ENCODE measurements around the gene SLC38A1. TPM values are rescaled to one million over a fixed set of nuclear protein-coding genes. Genes with fewer than 3 reads are reported as not detected.

SLC38A1 gene
- total RNA-seq, 2 experiments from 2014 or later: 142 TPM

DNA sequence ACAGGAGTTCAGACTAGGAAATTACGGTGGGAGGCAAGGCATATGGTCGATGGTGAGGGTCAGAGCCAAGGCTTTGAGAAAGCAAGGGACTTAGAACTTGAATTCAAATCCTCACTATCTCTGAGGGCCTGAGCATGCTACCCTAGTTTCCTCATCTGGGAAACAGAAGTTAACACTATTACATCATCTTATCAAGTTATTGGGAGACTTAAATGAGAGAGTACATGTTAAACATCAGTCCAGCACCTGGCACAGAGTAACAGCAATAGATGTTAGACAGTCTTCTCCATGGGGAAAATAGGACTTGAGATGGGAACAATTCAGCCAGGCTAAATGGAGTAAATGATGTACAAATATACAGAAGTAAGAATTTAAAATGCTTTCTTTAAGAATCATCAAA, 38.5 kb downstream of the SLC38A1 start:
- ChIA-PET CTCF (interaction anchor here (1.1 kb wide), 1 partner anchor 14 kb away, joined by 4 read pairs; no protein-coding TSS in a partner anchor), POLR2A (interaction anchor here (1.0 to 1.1 kb wide), 2 partner anchors 11 to 15 kb away, joined by 6 to 8 read pairs; no protein-coding TSS in a partner anchor)
- DNase-seq: no peak
- intact Hi-C loops (cut with micrococcal nuclease): no loop called here
- Mint-ChIP-seq H3K4me1 (ENCODE audit: low read depth) (peaks cover 56% of the 10 kb centered on the region), H3K27ac (peak overlapping the region; percentile 69), H3K4me3 (no peak overlapping the region), H3K9me3 (no peaks in the 10 kb centered on the region), H3K36me3 (peaks cover 58% of the 10 kb centered on the region), H3K27me3 (no peaks in the 10 kb centered on the region)

DNA sequence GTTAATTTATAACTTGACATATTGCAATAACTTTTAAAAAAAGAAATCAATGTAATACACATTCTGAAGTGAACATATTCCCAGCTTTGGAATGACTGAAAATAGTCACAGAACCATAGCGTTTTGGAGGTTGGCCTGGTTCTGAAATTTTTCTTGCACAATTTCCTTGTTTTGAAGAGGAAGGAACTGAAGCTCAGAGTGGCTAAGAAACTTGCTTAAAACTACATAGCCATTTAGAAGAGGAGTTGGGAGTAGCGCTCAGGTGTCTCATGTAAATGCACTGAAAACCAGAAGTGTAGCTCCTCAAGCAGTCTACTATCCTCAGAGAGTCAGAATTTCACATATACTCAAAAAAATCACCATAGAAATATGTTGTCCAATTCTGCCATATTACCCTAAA, 41.2 kb downstream of the SLC38A1 start:
- peaks cover 67% of the 10 kb centered on the region for H3K4me1 Mint-ChIP-seq (ENCODE audit: low read depth)
- ChIA-PET CTCF (no interaction called here), POLR2A (no interaction called here)
- no peaks in the 10 kb centered on the region for H3K9me3 Mint-ChIP-seq
- H3K27me3 Mint-ChIP-seq: no peaks in the 10 kb centered on the region
- H3K27ac Mint-ChIP-seq: peak overlapping the region; percentile 57
- intact Hi-C loops (cut with micrococcal nuclease): no loop called here
- DNase-seq: no peak
- H3K36me3 Mint-ChIP-seq: peaks cover 67% of the 10 kb centered on the region
- H3K4me3 Mint-ChIP-seq: no peak overlapping the region

DNA sequence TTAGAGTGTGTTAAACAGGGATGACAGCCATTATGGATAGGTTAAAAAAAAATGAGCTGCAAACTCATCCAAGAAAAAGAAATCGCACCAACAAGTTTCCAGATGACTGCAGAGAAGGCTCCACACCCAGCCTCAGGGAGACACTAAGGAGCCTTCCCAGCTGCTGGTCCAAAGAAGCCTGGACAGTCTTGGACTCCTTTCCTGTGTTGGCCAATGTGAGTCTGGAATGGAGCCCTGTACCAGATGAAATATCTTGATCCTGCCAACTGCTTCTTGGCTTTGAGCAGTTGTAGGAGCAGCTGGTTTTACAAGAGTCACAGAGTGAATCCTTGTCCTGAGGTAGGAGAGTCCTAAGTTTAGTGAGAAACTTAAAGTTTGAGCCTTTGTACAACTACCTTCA, 44.5 kb downstream of the SLC38A1 start:
- CTCF ChIA-PET: interaction anchor here (1.2 kb wide), 1 partner anchor 9 kb away, joined by 4 read pairs; no protein-coding TSS in a partner anchor
- no peaks in the 10 kb centered on the region for H3K27me3 Mint-ChIP-seq
- intact Hi-C loops (cut with micrococcal nuclease): no loop called here
- POLR2A ChIA-PET: interaction anchor here (0.6 to 1.2 kb wide), 4 partner anchors 10 to 45 kb away, joined by 3 read pairs; no protein-coding TSS in a partner anchor
- H3K9me3 Mint-ChIP-seq: no peaks in the 10 kb centered on the region
- H3K27ac Mint-ChIP-seq: peak overlapping the region; percentile 76
- no peak for DNase-seq
- H3K4me1 Mint-ChIP-seq (ENCODE audit: low read depth): peaks cover 74% of the 10 kb centered on the region
- no peak overlapping the region for H3K4me3 Mint-ChIP-seq
- peaks cover 70% of the 10 kb centered on the region for H3K36me3 Mint-ChIP-seq

DNA sequence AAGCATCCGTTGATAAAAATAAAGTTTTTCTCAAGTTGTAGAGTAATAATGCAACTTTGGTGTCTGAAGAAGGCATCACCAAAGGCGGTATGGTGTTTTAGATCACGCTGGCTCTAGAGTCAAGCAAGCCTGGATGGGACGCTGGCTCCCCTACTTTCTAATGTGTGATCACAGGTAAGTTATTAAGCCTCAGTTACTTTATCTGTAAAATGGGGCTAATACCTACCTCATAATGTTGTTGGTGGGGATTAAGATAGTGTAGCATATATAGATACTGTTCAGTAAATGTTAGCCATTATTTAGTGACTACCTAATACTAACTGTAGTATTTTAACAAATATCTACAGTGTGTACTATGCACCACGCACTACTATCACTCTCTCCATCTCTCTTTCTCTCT, 45.8 kb downstream of the SLC38A1 start:
- intact Hi-C loops (cut with micrococcal nuclease): no loop called here

DNA sequence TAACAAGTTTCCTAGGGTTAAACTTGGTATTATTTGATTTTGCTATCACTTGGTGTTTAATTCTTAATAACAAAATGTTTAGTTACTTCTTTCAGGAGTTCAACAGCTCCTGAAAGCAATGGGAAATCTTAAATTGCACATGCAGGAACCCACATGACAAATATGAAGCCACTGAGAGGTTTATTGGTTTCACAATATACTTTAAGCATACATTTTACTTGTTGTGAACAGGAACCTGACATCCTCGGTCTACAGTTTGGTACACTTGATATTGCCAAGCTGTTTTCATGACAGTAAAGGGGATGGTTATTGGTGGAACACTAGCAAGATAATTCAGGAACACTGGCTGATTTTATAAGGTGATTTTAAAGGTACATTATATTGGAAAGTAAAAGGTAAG, 46.2 kb downstream of the SLC38A1 start:
- Mint-ChIP-seq H3K4me3 (no peak overlapping the region), H3K36me3 (peaks cover 66% of the 10 kb centered on the region), H3K27ac (peak overlapping the region; percentile 76), H3K27me3 (no peaks in the 10 kb centered on the region), H3K9me3 (no peaks in the 10 kb centered on the region), H3K4me1 (ENCODE audit: low read depth) (peaks cover 82% of the 10 kb centered on the region)
- ChIA-PET POLR2A (interaction anchor here (1.2 to 1.3 kb wide), 2 partner anchors 41 to 47 kb away, joined by 3 to 6 read pairs; partner anchors contain the start of gene SLC38A1), CTCF (no interaction called here)
- DNase-seq: no peak
- intact Hi-C loops (cut with micrococcal nuclease): no loop called here

More for the DNA sequence above, 45.8 kb downstream of the SLC38A1 start:
- ChIA-PET CTCF (no interaction called here), POLR2A (interaction anchor here (1.2 kb wide), 1 partner anchor 46 kb away, joined by 6 read pairs; the partner anchor contains the start of gene SLC38A1)
- peaks cover 66% of the 10 kb centered on the region for H3K36me3 Mint-ChIP-seq
- H3K4me3 Mint-ChIP-seq: no peak overlapping the region
- peak overlapping the region; percentile 71 for H3K27ac Mint-ChIP-seq
- peak; percentile 20 for DNase-seq
- no peaks in the 10 kb centered on the region for H3K27me3 Mint-ChIP-seq
- H3K9me3 Mint-ChIP-seq: no peaks in the 10 kb centered on the region
- H3K4me1 Mint-ChIP-seq (ENCODE audit: low read depth): peaks cover 82% of the 10 kb centered on the region

DNA sequence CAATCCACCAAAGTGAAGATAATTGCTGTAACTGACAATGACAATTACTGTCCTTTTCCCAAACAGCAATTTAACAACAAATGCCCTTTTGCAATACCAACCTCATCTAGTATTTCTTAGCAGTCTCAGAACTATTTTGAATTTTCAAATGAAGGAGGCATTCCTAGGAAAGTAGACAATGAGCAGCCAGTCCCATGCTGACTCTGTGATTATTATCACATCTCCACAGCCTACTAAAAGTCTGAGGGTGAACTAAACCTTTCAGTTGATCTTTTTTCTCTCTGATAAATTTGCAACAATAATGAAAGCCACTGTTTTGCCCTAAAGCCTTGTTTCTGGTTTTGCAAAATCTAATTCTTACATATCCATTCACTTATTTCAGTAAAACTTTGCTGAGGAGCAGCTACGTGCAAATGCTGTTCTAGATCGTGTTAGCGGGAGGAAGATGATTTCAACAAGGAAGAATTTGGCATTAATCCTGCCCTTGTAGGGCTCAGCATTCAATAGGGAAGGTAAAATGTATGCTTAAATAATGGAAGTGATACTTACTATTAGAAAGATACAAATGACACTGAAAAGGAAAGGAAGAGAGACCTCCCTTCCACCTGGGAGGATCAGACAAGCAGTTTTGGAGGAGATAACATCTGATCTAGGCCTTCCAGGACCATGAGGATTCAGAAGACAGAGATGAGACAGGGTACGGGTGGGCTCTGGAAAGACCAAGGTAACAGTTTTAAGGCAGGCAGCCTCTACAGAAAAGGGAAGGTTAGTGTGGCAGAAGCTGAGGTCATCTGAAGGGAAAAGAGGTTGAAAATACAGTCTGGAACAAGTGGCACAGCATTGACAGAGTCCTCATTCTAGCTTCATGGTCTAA, 47.4 kb downstream of the SLC38A1 start:
- H3K4me3 Mint-ChIP-seq: no peak overlapping the region
- H3K9me3 Mint-ChIP-seq: no peaks in the 10 kb centered on the region
- no peaks in the 10 kb centered on the region for H3K27me3 Mint-ChIP-seq
- no peak for DNase-seq
- H3K27ac Mint-ChIP-seq: peak overlapping the region; percentile 98
- intact Hi-C loops (cut with micrococcal nuclease): no loop called here
- POLR2A ChIA-PET: interaction anchor here (0.7 to 1.4 kb wide), 3 partner anchors 42 to 577 kb away, joined by 3 read pairs; no protein-coding TSS in a partner anchor
- peaks cover 89% of the 10 kb centered on the region for H3K4me1 Mint-ChIP-seq (ENCODE audit: low read depth)
- CTCF ChIA-PET: no interaction called here
- peaks cover 67% of the 10 kb centered on the region for H3K36me3 Mint-ChIP-seq

DNA sequence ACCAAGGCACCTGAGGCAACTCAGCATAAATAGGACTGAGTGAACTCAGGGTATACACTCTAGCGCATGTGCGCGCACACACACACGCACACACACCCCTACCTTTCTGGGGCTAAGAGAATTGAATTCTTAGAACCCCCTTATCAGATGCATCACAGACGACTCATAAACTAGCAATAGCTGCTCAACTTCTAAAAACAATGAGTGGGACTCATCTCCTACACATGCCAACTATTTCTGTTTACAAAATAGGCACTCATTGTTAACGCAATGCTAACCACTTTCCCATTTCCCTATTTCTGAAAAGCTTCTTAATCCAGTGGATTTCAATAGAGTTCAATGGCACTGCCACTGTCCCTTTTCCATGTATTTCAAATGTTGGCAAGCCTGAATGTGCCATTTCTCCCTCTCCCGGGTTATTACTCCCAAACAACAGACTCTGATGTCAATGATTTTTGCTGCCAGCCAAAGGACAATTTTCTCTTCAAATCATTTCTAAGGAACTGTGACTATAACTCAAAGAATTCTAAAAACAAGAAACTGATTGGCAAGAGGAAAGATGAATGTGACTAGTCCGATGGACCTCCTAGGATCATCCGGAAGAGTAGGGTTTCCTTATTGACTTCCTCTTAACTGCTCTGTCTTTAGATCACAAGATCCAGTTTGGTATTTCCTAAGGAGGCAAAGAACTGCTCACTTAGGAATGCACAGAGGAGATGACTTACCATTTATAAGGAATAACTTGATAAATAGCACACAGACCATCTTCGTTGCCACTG, 48.8 kb downstream of the SLC38A1 start:
- Mint-ChIP-seq H3K4me3 (peak overlapping the region; percentile 61), H3K9me3 (no peaks in the 10 kb centered on the region), H3K4me1 (ENCODE audit: low read depth) (peaks cover 94% of the 10 kb centered on the region), H3K27ac (peak overlapping the region; percentile 98), H3K36me3 (peaks cover 66% of the 10 kb centered on the region), H3K27me3 (no peaks in the 10 kb centered on the region)
- intact Hi-C loops (cut with micrococcal nuclease): loop anchor here (1.0 to 10.0 kb wide), 10 partner anchors 11 to 1595 kb away; partner anchors contain the start of genes HDAC7 and SCAF11
- DNase-seq: peak; percentile 84
- ChIA-PET CTCF (interaction anchor here (0.6 to 1.5 kb wide), 2 partner anchors 10 to 49 kb away, joined by 3 to 5 read pairs; partner anchors contain the start of gene SLC38A1), POLR2A (interaction anchor here (0.8 to 7.5 kb wide), 4 partner anchors 10 to 49 kb away, joined by 4 to 177 read pairs (median 6); partner anchors contain the start of gene SLC38A1)

DNA sequence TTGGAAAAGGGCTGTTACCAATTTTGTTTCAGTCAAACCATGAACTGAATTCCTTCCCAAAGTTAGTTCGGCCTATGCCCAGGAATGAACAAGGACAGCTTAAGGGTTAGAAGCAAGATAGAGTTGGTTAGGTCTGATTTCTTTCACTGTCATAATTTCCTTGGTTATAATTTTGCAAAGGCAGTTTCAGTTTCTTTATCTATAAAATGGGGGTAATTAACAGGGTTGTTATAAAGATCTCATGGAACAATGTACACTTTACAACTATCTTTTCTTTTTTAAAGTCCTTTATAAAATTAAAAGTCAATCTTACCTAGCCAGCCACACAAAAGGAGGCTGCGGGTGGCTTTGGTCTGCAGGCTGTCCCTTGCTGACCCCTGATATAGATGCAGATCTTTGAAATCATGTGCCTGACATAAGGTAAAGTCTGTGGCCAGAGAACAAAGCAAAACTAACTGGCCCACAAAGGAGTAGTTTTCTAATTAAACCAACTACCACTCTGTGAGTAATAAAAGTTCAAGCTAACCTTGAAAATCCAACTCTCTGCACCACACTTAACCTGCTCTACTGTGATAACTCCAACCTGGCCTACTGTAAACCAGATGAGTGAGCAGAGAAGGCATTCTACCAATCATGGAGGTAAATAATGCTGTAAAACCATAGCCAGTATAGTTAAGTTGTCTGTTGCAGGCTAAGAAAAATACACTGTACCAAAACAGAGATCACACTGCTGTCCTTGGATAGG, 49.5 kb downstream of the SLC38A1 start:
- peaks cover 61% of the 10 kb centered on the region for H3K36me3 Mint-ChIP-seq
- H3K27ac Mint-ChIP-seq: peak overlapping the region; percentile 98
- no peak for DNase-seq
- intact Hi-C loops (cut with micrococcal nuclease): loop anchor here (1.0 to 10.0 kb wide), 9 partner anchors 12 to 1595 kb away; partner anchors contain the start of genes HDAC7 and SCAF11
- POLR2A ChIA-PET: interaction anchor here (0.8 to 7.5 kb wide), 4 partner anchors 9 to 50 kb away, joined by 4 to 177 read pairs (median 6); partner anchors contain the start of gene SLC38A1
- H3K4me1 Mint-ChIP-seq (ENCODE audit: low read depth): peaks cover 94% of the 10 kb centered on the region
- no peaks in the 10 kb centered on the region for H3K27me3 Mint-ChIP-seq
- H3K4me3 Mint-ChIP-seq: peak overlapping the region; percentile 61
- CTCF ChIA-PET: interaction anchor here (0.6 to 1.5 kb wide), 2 partner anchors 42 to 50 kb away, joined by 3 to 5 read pairs; partner anchors contain the start of gene SLC38A1
- no peaks in the 10 kb centered on the region for H3K9me3 Mint-ChIP-seq

DNA sequence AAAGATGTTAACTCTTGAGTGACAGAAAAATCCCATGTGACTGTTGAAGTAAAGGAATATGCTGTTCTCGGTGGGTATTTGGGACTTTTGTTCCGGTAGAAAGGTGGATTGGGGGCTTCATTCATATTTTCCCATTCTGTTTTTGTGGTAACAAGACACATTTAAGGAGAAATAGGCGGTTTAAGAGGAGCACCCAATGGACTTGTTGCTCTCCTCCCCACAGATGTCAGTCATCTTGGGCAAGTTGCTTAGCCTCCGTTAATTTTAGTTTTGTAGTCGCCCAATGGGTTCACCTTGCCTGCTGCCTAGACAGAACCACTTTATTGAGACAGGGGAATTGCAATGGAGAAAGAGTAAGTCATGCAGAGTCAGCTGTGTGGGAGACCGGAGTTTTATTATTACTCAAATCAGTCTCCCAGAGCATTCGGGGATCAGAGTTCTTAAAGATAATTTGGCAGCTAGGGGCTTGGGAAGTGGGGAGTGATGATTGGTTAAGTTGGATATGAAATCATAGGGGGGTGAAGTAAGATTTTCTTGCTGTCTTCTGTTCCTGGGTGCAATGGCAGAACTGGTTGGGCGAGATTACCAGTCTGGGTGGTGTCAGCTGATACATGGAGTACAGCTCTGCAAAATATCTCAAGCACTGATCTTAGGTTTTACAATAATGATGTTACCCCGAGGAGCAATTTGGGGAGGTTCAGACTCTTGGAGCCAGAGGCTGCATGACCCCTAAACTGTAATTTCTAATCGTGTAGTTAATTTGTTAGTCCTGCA, 50.3 kb downstream of the SLC38A1 start:
- H3K36me3 Mint-ChIP-seq: peaks cover 58% of the 10 kb centered on the region
- ChIA-PET POLR2A (interaction anchor here (1.2 to 7.5 kb wide), 5 partner anchors 12 to 54 kb away, joined by 3 to 177 read pairs (median 6); partner anchors contain the start of gene SLC38A1), CTCF (interaction anchor here (0.8 to 2.3 kb wide), 4 partner anchors 11 to 85 kb away, joined by 3 to 14 read pairs (median 4); partner anchors contain the start of gene SLC38A1)

More for the DNA sequence above, 50.3 kb downstream of the SLC38A1 start:
- H3K27ac Mint-ChIP-seq: peak overlapping the region; percentile 98
- intact Hi-C loops (cut with micrococcal nuclease): loop anchor here (1.0 to 10.0 kb wide), 11 partner anchors 8 to 1596 kb away; partner anchors contain the start of genes HDAC7 and SCAF11
- peaks cover 95% of the 10 kb centered on the region for H3K4me1 Mint-ChIP-seq (ENCODE audit: low read depth)
- H3K9me3 Mint-ChIP-seq: no peaks in the 10 kb centered on the region
- no peaks in the 10 kb centered on the region for H3K27me3 Mint-ChIP-seq
- H3K4me3 Mint-ChIP-seq: peak overlapping the region; percentile 61
- peak; percentile 47 for DNase-seq

All from activated CD4-positive, alpha-beta memory T cell treated with anti-CD3 and anti-CD28 coated beads for 36 hours (primary cell).